ENCODE measurements around the gene BRCC3.
A peak's percentile ranks its signal among the peaks of the same experiment; 100 is the strongest.

The BRCC3 gene

DNA sequence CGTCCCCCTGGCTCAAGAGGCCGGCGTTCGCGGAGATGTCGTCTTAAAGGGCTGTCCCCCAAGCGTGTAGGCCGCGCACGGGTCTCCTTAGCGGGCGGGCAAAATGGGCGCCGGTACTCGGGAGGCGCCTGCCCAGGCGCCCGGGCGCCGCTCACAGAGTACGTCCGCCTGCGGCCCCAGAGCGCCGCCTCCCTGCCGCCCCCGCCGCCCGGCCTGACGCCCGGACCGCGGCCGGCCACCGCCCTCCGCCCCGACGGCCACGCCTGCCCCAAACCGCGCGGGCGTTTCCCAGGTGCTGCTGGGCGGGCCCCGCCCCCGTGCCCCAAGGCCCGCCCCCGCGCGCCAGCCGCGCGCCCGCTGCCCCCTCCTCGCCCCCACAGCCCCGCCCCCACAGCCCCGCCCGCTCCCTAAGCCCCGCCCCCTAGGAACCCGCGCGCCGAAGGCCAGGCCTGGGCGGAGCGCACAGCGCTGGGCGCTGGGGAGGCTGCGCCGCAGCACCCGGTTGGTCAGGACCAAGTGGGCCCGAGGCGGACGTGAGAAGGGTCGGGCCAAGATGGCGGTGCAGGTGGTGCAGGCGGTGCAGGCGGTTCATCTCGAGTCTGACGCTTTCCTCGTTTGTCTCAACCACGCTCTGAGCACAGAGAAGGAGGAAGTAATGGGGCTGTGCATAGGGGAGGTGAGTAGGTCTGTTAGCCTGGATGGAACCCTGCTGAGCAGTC, at the start of gene BRCC3, which contains the start of the genes CMC4 and MTCP1:
Gene BRCC3 (plus strand): TSS at position 534 of the 719 bp plus-strand sequence. CDS start 20 bp downstream, at position 554.
Gene CMC4 (minus strand): TSS at position 162 of the 719 bp plus-strand sequence. CDS start 7,113 bp downstream, outside the sequence.
Gene MTCP1 (minus strand): TSS at position 162 of the 719 bp plus-strand sequence. CDS start 5,126 bp downstream, outside the sequence.
- H3K4me1 Mint-ChIP-seq: peaks cover 40% of the 10 kb centered on the region

DNA sequence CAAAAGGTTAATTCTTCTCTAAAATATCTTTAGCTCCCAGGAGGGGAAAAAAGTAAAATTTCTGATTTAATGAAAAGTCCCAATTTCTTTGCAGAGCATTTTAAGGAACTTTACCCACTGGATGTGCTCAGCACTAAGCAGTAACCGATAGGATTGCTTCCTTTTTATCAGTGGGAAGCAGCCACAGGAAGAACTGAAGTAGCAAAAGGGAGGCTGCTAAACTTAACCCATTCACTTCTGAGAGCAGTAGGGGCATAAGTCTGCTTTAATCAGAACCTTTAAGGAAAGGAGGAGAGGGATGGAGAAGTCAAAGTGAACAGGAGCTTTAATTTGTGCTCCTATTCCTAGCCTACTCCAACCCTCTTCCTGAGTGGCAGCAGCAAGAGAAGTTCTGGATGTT, 48.7 kb upstream of the BRCC3 start, which contains the start of gene F8:
Gene F8 (minus strand): TSS at position 139 of the 400 bp plus-strand sequence. CDS start 171 bp downstream, outside the sequence.
- Mint-ChIP-seq H3K4me1 (no peaks in the 10 kb centered on the region), H3K9me3 (no peaks in the 10 kb centered on the region), H3K27ac (no peak within 1 kb of the TSS), H3K4me3 (no peak within 1 kb of the TSS), H3K27me3 (no peaks in the 10 kb centered on the region), H3K36me3 (no peaks in the 10 kb centered on the region)
- no peak for ATAC-seq

More for the DNA sequence above, at the start of gene BRCC3, which contains the start of the genes CMC4 and MTCP1:
- peak within 1 kb of the TSS; percentile 95 for H3K4me3 Mint-ChIP-seq
- no peaks in the 10 kb centered on the region for H3K9me3 Mint-ChIP-seq
- peak within 1 kb of the TSS; percentile 92 for H3K27ac Mint-ChIP-seq
- H3K36me3 Mint-ChIP-seq: peaks cover 29% of the 10 kb centered on the region
- H3K27me3 Mint-ChIP-seq: no peaks in the 10 kb centered on the region
- ATAC-seq: peak; percentile 97

- Mint-ChIP-seq H3K4me3 (no peak overlapping the region), H3K4me1 (peaks cover 7% of the 10 kb centered on the region), H3K27ac (no peak overlapping the region)
Measured at GRCh38 chrX:155023907-155024833, 47.1 kb upstream of the BRCC3 start.

GRCh38 chrX:155026420-155026726, 44.9 kb upstream of the BRCC3 start:
- H3K9me3 Mint-ChIP-seq: no peaks in the 10 kb centered on the region
- no peak for ATAC-seq
- H3K36me3 Mint-ChIP-seq: no peaks in the 10 kb centered on the region
- H3K4me1 Mint-ChIP-seq: peaks cover 15% of the 10 kb centered on the region
- peak overlapping the region; percentile 90 for H3K27ac Mint-ChIP-seq
- no peaks in the 10 kb centered on the region for H3K27me3 Mint-ChIP-seq
- H3K4me3 Mint-ChIP-seq: peak overlapping the region; percentile 82

More at GRCh38 chrX:155023907-155024833, 47.1 kb upstream of the BRCC3 start:
- Mint-ChIP-seq H3K27me3 (no peaks in the 10 kb centered on the region), H3K9me3 (no peaks in the 10 kb centered on the region), H3K36me3 (no peaks in the 10 kb centered on the region)
- no peak for ATAC-seq

DNA sequence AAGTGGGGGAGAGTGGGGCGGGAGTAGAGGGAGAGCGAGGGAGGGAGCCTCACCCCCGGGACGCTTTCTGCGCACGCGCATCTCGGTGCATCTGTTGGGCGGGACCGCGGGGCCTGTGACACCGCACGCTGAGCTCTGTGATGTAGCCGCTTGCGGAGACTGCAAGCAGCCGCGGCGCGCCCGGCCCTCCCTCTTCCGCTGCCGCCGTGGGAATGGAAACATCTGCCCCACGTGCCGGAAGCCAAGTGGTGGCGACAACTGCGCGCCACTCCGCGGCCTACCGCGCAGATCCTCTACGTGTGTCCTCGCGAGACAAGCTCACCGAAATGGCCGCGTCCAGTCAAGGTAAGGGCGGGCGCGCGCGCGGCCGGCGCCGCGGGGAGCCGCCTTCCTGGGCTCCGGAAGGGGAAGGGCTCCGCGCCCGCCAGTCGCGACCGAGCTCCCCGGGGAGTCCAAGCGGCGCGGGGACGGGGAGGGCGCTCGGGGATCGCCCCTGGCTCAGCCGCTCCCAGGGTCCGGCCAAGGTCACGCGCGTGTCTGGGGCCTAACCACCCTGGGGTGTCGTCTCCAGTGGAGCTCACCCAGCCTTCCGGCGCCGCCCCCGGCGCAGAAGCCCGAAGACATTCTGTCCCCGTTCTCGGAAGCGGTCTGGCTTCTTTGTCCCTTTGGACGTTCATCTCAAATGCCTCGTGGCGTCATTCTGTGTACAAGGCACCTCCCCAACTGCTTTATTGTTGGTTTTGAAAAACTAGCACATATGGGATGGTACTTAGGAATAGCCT, 44.4 kb upstream of the BRCC3 start, which contains the start of gene FUNDC2:
Gene FUNDC2 (plus strand): TSS at position 118 of the 782 bp plus-strand sequence. CDS start 95 bp downstream, at position 213.
- Mint-ChIP-seq H3K4me1 (peaks cover 16% of the 10 kb centered on the region), H3K36me3 (no peaks in the 10 kb centered on the region), H3K27ac (peak within 1 kb of the TSS; percentile 90), H3K9me3 (no peaks in the 10 kb centered on the region), H3K27me3 (no peaks in the 10 kb centered on the region), H3K4me3 (peak within 1 kb of the TSS; percentile 82)
- peak; percentile 97 for ATAC-seq

DNA sequence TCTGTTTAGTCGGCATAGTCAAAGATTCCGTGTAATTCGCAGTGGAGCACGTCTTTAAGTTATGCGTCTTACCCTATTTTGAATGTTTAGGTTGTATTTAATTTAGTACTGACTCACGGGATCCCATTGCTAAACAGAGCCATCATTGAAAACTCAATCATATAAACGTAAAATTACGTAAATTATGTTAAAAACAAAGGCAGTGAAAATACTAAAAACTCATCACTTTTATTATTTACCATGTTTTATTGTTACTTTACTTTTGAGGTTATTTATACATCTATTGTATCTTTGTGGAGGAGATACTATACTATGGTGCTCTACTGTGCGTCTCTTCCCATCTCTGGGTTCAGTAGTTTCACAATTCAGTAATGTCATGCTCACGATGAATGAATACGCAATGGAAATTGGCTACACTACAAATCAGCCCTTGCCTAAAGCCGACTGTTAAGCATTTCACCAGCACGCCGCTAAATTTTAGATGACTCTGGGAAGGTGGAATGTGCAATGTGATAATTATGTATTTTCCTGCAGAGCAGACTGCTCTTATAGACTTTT, 43.7 kb upstream of the BRCC3 start:
- H3K27ac Mint-ChIP-seq: peak overlapping the region; percentile 90
- H3K4me1 Mint-ChIP-seq: peaks cover 16% of the 10 kb centered on the region
- no peak for ATAC-seq

GRCh38 chrX:155028129-155028528, 43.2 kb upstream of the BRCC3 start:
- Mint-ChIP-seq H3K27me3 (no peaks in the 10 kb centered on the region), H3K27ac (peak overlapping the region; percentile 90), H3K4me3 (peak overlapping the region; percentile 82), H3K9me3 (no peaks in the 10 kb centered on the region), H3K4me1 (peaks cover 16% of the 10 kb centered on the region), H3K36me3 (no peaks in the 10 kb centered on the region)
- no peak for ATAC-seq

More for the DNA sequence above, 43.7 kb upstream of the BRCC3 start:
- Mint-ChIP-seq H3K9me3 (no peaks in the 10 kb centered on the region), H3K4me3 (peak overlapping the region; percentile 82), H3K36me3 (no peaks in the 10 kb centered on the region), H3K27me3 (no peaks in the 10 kb centered on the region)

GRCh38 chrX:155028877-155029291, 42.4 kb upstream of the BRCC3 start:
- Mint-ChIP-seq H3K9me3 (no peaks in the 10 kb centered on the region), H3K27me3 (no peaks in the 10 kb centered on the region), H3K27ac (peak overlapping the region; percentile 90), H3K4me3 (no peak overlapping the region), H3K4me1 (peaks cover 16% of the 10 kb centered on the region), H3K36me3 (no peaks in the 10 kb centered on the region)
- no peak for ATAC-seq

DNA sequence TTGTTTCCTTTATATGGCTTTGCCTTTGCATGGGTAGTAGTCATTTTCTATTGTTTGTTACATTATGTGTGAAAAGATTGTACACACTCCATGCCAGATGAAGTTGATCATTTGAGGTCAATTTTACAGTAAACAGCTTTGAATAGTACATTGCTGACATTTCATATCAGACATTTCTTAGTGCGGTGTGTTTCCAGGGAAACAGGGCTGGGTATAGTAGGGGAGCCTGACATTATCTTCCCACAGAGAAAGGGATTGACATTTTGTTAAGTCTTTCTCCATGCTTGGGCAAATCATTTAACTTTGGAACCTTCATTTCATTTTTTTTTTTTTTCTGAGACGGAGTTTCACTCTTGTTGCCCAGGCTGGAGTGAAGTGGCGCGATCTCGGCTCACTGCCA, 39.7 kb upstream of the BRCC3 start:
- Mint-ChIP-seq H3K36me3 (peaks cover 16% of the 10 kb centered on the region), H3K4me3 (no peak overlapping the region), H3K4me1 (peaks cover 16% of the 10 kb centered on the region), H3K27me3 (no peaks in the 10 kb centered on the region), H3K27ac (peak overlapping the region; percentile 30), H3K9me3 (no peaks in the 10 kb centered on the region)
- ATAC-seq: no peak

DNA sequence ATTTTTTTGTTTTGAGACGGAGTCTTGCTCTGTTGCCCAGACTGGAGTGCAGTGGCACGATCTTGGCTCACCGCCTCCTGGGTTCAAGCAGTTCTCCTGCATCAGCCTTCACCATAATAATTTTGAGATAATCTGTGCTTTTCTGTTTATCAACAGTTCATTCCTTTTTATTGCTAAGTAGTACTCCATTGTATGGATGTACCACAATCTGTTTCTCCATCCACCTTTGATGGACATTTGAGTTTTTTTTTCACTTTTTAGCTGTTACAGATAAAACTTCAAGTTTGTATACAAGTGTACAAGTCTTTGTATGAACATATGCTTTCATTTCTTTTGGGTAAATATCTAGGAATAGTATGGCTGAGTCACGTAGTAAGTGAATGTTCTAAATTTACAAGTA, 35.6 kb upstream of the BRCC3 start:
- ATAC-seq: no peak
- Mint-ChIP-seq H3K4me1 (peaks cover 14% of the 10 kb centered on the region), H3K36me3 (peaks cover 34% of the 10 kb centered on the region), H3K4me3 (no peak overlapping the region), H3K9me3 (no peaks in the 10 kb centered on the region), H3K27me3 (no peaks in the 10 kb centered on the region), H3K27ac (no peak overlapping the region)

- H3K4me3 Mint-ChIP-seq: no peak overlapping the region
- H3K36me3 Mint-ChIP-seq: peaks cover 19% of the 10 kb centered on the region
- H3K9me3 Mint-ChIP-seq: no peaks in the 10 kb centered on the region
- H3K27ac Mint-ChIP-seq: no peak overlapping the region
- H3K4me1 Mint-ChIP-seq: peaks cover 6% of the 10 kb centered on the region
- ATAC-seq: no peak
- H3K27me3 Mint-ChIP-seq: no peaks in the 10 kb centered on the region
Measured at GRCh38 chrX:155046129-155046810, 25.0 kb upstream of the BRCC3 start.

DNA sequence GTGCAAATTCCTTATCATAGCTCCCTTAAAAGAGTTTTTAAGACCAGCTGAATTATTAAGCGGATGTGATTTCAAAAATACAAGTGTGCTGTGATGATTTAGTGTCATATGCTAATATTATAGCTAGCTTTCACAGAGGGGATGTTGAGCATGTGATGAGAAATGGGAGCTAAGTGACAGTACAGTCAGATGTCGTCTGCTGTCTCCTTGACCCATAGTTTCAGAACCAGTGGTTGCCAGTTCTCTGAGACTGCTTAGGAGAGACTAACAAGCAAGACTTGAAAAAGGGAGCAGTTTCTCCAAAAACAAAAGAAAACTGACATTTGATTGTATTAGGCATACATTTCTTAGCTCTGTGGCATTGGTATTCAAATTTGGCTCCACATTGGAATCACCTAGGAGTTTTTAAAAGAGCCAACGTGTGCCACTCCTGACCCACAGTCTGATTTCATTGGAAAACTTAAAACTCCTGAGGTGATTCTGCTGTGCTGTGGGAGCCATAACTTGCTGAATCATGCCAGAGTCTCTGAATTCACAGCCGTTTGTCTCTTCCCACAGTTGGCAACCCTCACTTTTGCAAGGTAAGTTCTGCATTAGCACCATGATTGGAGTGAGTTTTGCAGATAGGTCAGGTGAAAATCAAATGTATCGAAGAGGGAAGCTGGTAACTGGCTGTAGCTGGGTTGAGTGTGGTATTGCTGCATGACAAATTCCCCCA, 24.3 kb upstream of the BRCC3 start:
- Mint-ChIP-seq H3K27ac (no peak overlapping the region), H3K4me3 (no peak overlapping the region), H3K36me3 (peaks cover 19% of the 10 kb centered on the region), H3K4me1 (peaks cover 6% of the 10 kb centered on the region), H3K27me3 (no peaks in the 10 kb centered on the region), H3K9me3 (no peaks in the 10 kb centered on the region)
- ATAC-seq: no peak

GRCh38 chrX:155048977-155049619, 22.2 kb upstream of the BRCC3 start:
- no peak for ATAC-seq
- Mint-ChIP-seq H3K9me3 (no peaks in the 10 kb centered on the region), H3K4me3 (no peak overlapping the region), H3K27ac (no peak overlapping the region), H3K27me3 (no peaks in the 10 kb centered on the region), H3K4me1 (peaks cover 4% of the 10 kb centered on the region), H3K36me3 (peaks cover 27% of the 10 kb centered on the region)
